C4-2B (cell line): ENCODE data around the gene MBNL1.

Source experiments
- ZFX ChIP-seq: fragments of 450-650 bp; IDR thresholded peaks from 2 replicates; pipeline ENCODE4 v1.6.1; 2017
- TF ChIP-seq, protein P1 (sequence below): fragments of 450-650 bp; conservative IDR thresholded peaks from 2 replicates; pipeline ENCODE4 v1.5.1; 2017; ENCODE audit warnings: mild to moderate bottlenecking

DNA sequence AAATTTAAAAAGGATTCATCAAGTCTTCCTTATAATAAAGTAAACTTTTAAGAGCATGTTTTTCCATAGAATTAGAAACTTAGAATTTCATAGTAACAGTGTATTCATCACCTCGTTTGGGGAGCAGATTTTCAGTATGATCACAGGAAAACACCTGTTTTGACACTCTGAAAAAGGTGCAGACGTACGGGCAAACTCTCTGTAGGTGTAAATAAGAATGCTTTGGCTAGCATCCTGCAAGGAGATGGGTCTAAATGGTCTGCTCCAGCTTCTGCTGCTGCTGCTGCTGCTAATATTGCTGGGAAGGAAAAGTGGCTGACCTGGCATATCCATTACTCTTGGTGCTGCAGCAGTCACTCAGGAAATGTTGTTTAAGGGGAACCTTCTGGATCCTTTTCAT, 66.0 kb downstream of the MBNL1 start:
- TF ChIP-seq, protein P1, sequence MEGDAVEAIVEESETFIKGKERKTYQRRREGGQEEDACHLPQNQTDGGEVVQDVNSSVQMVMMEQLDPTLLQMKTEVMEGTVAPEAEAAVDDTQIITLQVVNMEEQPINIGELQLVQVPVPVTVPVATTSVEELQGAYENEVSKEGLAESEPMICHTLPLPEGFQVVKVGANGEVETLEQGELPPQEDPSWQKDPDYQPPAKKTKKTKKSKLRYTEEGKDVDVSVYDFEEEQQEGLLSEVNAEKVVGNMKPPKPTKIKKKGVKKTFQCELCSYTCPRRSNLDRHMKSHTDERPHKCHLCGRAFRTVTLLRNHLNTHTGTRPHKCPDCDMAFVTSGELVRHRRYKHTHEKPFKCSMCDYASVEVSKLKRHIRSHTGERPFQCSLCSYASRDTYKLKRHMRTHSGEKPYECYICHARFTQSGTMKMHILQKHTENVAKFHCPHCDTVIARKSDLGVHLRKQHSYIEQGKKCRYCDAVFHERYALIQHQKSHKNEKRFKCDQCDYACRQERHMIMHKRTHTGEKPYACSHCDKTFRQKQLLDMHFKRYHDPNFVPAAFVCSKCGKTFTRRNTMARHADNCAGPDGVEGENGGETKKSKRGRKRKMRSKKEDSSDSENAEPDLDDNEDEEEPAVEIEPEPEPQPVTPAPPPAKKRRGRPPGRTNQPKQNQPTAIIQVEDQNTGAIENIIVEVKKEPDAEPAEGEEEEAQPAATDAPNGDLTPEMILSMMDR, result no peak
- TF ChIP-seq ZFX, result no peak
